ENCODE results near the gene ARID1B.

DNA sequence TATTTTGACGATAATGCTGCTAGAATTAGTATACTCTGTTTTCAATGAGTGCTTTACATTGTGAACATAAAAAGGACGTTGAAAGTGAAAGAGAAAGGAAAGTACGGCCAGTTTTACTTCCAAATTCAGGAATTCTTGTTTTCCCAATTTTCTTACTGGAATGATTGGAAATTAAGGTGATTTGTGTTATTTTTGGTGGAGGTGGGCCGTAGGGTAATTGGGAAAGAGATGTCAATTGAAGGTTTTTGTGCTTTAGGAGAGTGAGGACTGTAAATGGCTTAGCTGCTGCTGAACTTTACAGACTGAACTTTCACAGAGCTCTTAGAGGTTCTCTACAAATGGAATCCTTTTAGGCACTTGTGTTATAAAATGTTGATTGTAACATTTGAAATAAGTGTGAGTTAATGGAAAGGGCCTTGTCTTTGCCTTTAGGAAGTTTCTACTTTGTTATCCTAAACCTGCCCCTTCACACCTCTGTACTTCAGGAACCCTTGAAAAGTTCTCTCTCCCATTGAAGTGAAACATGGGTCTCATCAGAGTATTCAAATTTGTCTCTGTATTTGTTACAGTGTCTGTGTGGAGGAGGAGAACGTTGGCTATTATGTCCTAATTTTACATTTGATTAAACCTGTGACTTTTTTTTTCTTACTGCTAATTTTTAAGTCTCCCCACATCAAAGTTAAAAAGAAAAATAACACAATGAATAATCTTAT lies 256.4 kb downstream of the ARID1B start:
- TF ChIP-seq JUND (IDR thresholded peaks at IDR 0.05) (no peak), RXRA (IDR thresholded peaks at IDR 0.05) (no peak), YY1 (IDR thresholded peaks at IDR 0.05) (no peak), SP1 (IDR thresholded peaks at IDR 0.05) (no peak)
- TF ChIP-seq, protein P1, sequence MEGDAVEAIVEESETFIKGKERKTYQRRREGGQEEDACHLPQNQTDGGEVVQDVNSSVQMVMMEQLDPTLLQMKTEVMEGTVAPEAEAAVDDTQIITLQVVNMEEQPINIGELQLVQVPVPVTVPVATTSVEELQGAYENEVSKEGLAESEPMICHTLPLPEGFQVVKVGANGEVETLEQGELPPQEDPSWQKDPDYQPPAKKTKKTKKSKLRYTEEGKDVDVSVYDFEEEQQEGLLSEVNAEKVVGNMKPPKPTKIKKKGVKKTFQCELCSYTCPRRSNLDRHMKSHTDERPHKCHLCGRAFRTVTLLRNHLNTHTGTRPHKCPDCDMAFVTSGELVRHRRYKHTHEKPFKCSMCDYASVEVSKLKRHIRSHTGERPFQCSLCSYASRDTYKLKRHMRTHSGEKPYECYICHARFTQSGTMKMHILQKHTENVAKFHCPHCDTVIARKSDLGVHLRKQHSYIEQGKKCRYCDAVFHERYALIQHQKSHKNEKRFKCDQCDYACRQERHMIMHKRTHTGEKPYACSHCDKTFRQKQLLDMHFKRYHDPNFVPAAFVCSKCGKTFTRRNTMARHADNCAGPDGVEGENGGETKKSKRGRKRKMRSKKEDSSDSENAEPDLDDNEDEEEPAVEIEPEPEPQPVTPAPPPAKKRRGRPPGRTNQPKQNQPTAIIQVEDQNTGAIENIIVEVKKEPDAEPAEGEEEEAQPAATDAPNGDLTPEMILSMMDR (IDR thresholded peaks at IDR 0.05; ENCODE audit: low read depth, low read length, missing input control), result no peak

All from liver (tissue), 3 donors.